AG04450 (cell line): Measurements from ENCODE around the gene CPA3. TPM values are rescaled to one million over a fixed set of nuclear protein-coding genes. Genes with fewer than 3 reads are reported as not detected.

Source experiments
- CTCF ChIA-PET: fragments of 300-600, 350-600 bp; formaldehyde crosslinking; extraction: SDS; loops from one replicate; lab custom pipeline; 2022; ENCODE audit warnings: antibody characterized with exemption, inconsistent platforms; lab: Charles Lee
- POLR2A ChIA-PET: fragments of 350-600 bp; formaldehyde crosslinking; extraction: SDS; loops from one replicate; lab custom pipeline; 2021; ENCODE audit warnings: antibody characterized with exemption, inconsistent platforms; lab: Yijun Ruan, JAX
- DNase-seq: peaks from one replicate; pipeline ENCODE4 v3.0.0-alpha.2; 2011; ENCODE audit warnings: low read depth, low spot score
- H3K27ac ChIP-seq: one replicate; pipeline ENCODE4 v1.5.1; 2012; ENCODE audit warnings: low read depth, low read length, control low read depth
- H3K27me3 ChIP-seq: one replicate; pipeline ENCODE4 v1.6.0; 2012; ENCODE audit warnings: low read length; ENCODE audit not compliant: control insufficient read depth, insufficient read depth
- H3K4me3 ChIP-seq: 2 replicates; pipeline ENCODE4 v1.5.1; 2011; ENCODE audit warnings: mild to moderate bottlenecking, low read depth, low read length, control low read depth
- H3K9me3 ChIP-seq: 2 replicates; pipeline ENCODE4 v1.5.1; 2012; ENCODE audit warnings: low read length; ENCODE audit not compliant: control insufficient read depth, insufficient read depth
- polyA plus RNA-seq: library from polyadenylated mRNA; depleted of rRNA; stranded (reverse); fragments of >200 nt; gene quantifications from 2 replicates; pipeline ENCODE4 v1.2.3, GENCODE V29; 2011
- TF ChIP-seq, protein P1 (sequence below): IDR thresholded peaks from 2 replicates; pipeline ENCODE4 v1.5.1; 2011; ENCODE audit warnings: low read depth, low read length, control low read depth, inconsistent platforms

Gene CPA3
- polyA plus RNA-seq, 1 experiment: not detected

DNA sequence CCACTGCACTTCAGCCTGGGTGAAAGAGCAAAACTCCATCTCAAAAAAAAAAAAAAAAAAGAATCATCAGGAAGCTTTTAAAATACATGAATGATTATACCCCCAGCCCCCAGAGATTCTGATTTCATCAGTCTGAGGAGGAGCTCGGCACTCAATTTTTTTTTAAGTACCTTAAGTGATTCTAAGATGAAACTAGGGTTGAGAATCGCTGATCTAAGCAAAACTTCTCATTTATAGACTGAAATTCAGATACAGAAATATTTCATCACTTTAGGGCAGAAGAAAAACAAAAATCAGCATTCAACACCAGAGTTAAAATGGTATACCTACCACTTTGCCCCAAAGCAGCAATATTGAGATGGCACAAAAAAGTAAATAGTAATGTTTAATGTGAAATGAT lies 24.7 kb downstream of the CPA3 start:
- Histone ChIP-seq H3K4me3 (no peak overlapping the region), H3K27ac (no peak overlapping the region), H3K27me3 (no peaks in the 10 kb centered on the region), H3K9me3 (no peaks in the 10 kb centered on the region)
- CTCF ChIA-PET: interaction anchor here (1.0 kb wide), 1 partner anchor 30 kb away, joined by 3 read pairs; no protein-coding TSS in a partner anchor
- POLR2A ChIA-PET: no interaction called here
- TF ChIP-seq, protein P1, sequence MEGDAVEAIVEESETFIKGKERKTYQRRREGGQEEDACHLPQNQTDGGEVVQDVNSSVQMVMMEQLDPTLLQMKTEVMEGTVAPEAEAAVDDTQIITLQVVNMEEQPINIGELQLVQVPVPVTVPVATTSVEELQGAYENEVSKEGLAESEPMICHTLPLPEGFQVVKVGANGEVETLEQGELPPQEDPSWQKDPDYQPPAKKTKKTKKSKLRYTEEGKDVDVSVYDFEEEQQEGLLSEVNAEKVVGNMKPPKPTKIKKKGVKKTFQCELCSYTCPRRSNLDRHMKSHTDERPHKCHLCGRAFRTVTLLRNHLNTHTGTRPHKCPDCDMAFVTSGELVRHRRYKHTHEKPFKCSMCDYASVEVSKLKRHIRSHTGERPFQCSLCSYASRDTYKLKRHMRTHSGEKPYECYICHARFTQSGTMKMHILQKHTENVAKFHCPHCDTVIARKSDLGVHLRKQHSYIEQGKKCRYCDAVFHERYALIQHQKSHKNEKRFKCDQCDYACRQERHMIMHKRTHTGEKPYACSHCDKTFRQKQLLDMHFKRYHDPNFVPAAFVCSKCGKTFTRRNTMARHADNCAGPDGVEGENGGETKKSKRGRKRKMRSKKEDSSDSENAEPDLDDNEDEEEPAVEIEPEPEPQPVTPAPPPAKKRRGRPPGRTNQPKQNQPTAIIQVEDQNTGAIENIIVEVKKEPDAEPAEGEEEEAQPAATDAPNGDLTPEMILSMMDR: no peak
- no peak for DNase-seq

DNA sequence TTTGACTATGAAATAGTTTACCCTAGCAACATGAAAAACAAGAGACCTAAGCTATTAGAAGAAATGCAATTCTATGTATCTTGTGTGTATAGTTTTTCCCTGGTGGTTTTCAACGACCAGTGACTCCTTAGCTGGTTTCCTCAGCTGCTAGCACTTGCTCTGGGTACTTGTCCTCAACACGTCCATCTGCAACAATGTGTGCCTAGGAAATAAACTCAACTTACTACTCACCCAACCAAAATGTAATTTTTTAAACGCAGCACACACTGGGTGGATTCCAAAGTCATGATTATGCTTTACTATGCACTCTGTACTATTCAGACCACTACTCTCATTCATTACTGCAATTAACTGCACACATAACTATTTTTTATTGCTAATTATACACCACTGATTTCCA lies 31.0 kb downstream of the CPA3 start:
- Histone ChIP-seq H3K27ac (no peak overlapping the region), H3K9me3 (no peaks in the 10 kb centered on the region), H3K4me3 (no peak overlapping the region), H3K27me3 (no peaks in the 10 kb centered on the region)
- POLR2A ChIA-PET: no interaction called here
- DNase-seq: no peak
- CTCF ChIA-PET: interaction anchor here (2.9 kb wide), 1 partner anchor 34 kb away, joined by 13 read pairs; no protein-coding TSS in a partner anchor
- TF ChIP-seq, protein P1: no peak

DNA sequence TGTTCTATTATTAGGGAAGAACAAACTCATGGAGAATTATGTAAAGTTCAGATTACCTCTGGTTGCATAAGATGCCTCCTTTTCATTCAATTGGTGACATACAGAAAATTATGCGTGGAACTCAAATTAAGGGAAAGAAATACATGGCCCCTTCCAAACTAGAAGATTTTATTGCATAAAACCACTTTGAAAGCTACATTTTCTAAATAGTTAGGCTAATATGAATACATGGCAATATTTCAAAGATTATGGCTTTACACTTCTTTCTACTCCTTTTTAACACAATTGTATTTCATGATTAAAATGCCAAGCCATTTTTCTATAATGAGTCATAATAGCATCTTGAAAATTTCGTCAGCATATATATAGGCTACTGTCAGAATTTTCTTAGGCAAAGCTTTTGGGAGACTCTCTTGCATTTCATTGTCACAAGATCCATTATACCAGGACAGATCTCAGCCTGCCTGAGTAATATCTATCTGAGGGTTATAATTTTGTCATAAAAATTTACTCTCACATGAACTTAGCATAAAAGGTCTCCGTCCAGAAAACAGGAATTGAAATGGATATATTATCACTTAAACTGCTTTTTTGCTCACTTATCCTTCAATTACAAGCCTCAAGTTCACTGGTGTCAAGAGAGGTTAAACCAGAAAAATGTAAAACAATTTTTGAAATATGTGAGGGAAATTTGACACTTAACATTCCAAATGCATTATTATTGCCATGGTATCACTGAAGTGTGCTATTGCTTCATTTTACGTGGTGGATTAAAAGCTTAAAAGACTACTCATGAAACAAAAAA lies 37.1 kb downstream of the CPA3 start:
- CTCF ChIA-PET: interaction anchor here (1.0 kb wide), 1 partner anchor 42 kb away, joined by 6 read pairs; no protein-coding TSS in a partner anchor

DNA sequence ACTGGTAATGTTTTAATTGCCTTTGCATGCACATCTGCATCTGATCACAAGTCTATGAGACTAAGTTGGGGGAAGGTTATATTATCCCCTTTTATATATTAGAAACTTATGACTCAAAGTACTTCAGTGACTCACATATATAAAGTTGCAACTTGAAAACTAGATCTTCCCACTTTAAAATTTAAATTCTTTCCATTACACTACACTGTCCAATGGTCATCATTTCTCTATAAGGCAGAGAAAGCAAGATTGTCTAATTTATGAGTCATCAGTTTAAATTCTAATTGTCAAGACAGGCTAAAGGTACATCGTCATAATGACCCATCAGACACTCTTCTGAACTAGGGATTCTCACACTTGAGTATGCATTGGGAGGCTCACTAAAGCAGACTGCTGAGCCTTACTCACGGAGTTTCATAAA lies 37.9 kb downstream of the CPA3 start:
- H3K27me3 ChIP-seq: no peaks in the 10 kb centered on the region
- H3K4me3 ChIP-seq: no peak overlapping the region
- no peaks in the 10 kb centered on the region for H3K9me3 ChIP-seq
- ChIA-PET POLR2A (no interaction called here), CTCF (interaction anchor here (1.0 kb wide), 1 partner anchor 41 kb away, joined by 6 read pairs; no protein-coding TSS in a partner anchor)
- no peak for DNase-seq
- H3K27ac ChIP-seq: no peak overlapping the region
- TF ChIP-seq, protein P1: no peak

More for the DNA sequence above, 37.1 kb downstream of the CPA3 start:
- no peaks in the 10 kb centered on the region for H3K9me3 ChIP-seq
- DNase-seq: no peak
- TF ChIP-seq, protein P1: no peak
- POLR2A ChIA-PET: no interaction called here
- H3K27me3 ChIP-seq: no peaks in the 10 kb centered on the region
- H3K27ac ChIP-seq: no peak overlapping the region
- H3K4me3 ChIP-seq: no peak overlapping the region

DNA sequence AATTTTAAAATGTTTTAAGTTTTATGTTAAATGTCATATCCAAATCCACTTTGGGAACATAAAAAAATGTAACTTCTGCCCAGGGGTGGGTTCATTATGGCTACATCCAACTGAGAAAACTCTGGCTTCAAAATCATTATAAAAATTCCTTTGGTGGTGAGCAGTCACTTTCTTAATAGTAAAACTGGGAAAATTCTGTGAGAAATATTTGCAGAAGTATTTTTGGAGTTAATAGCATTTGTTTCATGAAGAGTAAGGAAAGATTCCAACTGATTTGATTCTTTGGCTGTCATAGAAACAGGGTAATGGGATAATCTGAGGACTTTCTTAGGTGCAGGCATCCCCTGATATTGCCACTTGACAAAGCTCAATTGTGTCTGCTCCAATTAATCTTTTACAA lies 38.8 kb downstream of the CPA3 start:
- CTCF ChIA-PET: no interaction called here
- no peak for DNase-seq
- no peaks in the 10 kb centered on the region for H3K27me3 ChIP-seq
- TF ChIP-seq, protein P1: no peak
- H3K4me3 ChIP-seq: no peak overlapping the region
- H3K27ac ChIP-seq: no peak overlapping the region
- POLR2A ChIA-PET: no interaction called here
- H3K9me3 ChIP-seq: no peaks in the 10 kb centered on the region
